Adrenal gland (tissue), 12 donors: ENCODE results near the gene SPATA19. TPM values are rescaled to one million over a fixed set of nuclear protein-coding genes. Genes with fewer than 3 reads are reported as not detected.

Experiments
- DNase-seq, 7 donors: peaks; one replicate each; pipeline ENCODE4 v3.0.0-alpha.2; 2019 to 2020
- H3K27ac ChIP-seq, 5 donors: fragments of 200-600 bp; sonication (generic) in 4 of 5; 1 replicate in 3 of 5; 2 replicates in 2 of 5; pipeline versions ENCODE4 v1.5.1 to v1.8.0; 2016 to 2020; ENCODE audit warnings: mild to moderate bottlenecking in 1 of 5
- H3K27me3 ChIP-seq: fragments of 200-600 bp; 2 replicates; pipeline ENCODE4 v1.8.0; 2021
- H3K36me3 ChIP-seq, 2 donors: fragments of 200-600 bp; replicated peaks in 1 of 2; 1 replicate in 1 of 2; 2 replicates in 1 of 2; pipeline versions ENCODE4 v1.5.1 to v1.8.0; 2018 to 2022
- H3K4me1 ChIP-seq, 2 donors: fragments of 200-600 bp; replicated peaks in 1 of 2; 1 replicate in 1 of 2; 2 replicates in 1 of 2; pipeline versions ENCODE4 v1.5.1 to v1.8.0; 2018 to 2021
- H3K4me3 ChIP-seq, 4 donors: fragments of 200-600 bp; sonication (generic) in 3 of 4; one replicate each; pipeline ENCODE4 v1.5.1; 2016 to 2018
- H3K9me3 ChIP-seq, 3 donors: fragments of 200-600 bp; sonication (generic) in 1 of 3; replicated peaks in 1 of 3; 1 replicate in 2 of 3; 2 replicates in 1 of 3; pipeline versions ENCODE4 v1.5.1 to v1.8.0; 2016 to 2021
- CTCF ChIP-seq, 6 experiments: fragments of 450-650 bp in 4 of 6; fragments of 200-600 bp in 2 of 6; sonication (generic) in 1 of 6; IDR thresholded peaks; 1 replicate in 5 of 6; 2 replicates in 1 of 6; pipeline versions ENCODE4 v1.5.1 to v1.8.0; 2016 to 2021; ENCODE audit warnings: antibody characterized with exemption in 6 of 6, mild to moderate bottlenecking in 2 of 6, moderate library complexity in 1 of 6
- POLR2A ChIP-seq, 2 donors: fragments of 450-650 bp; IDR thresholded peaks; one replicate each; pipeline ENCODE4 v1.6.1; 2017; ENCODE audit warnings: antibody characterized with exemption in 2 of 2, mild to moderate bottlenecking in 2 of 2, moderate library complexity in 1 of 2
- WGBS, 4 donors: extraction: QIAGEN DNeasy Blood & Tissue Kit in 2 of 4; methylation state at CpG; one replicate each; pipeline versions ENCODE4 v1.1.5 to v1.1.7; 2013 to 2017; 5-methylcytosine and 5-hydroxymethylcytosine counted together
- intact Hi-C, 2 donors: fragments of 100-400 bp; cut with DNase I; formaldehyde crosslinking; loops; one replicate each; pipeline versions ENCODE4 v1.14.1 to v1.15.0; 2022 to 2023
- polyA plus RNA-seq, 3 donors: library from polyadenylated mRNA; stranded (reverse); fragments of 200-250 nt in 2 of 3; fragments of 350-450 nt in 1 of 3; fragmentation: Illumina TruSeq in 1 of 3; extraction: RNeasy Lipid Tissue Mini Kit (QIAGEN cat#74804) in 1 of 3; gene quantifications; one replicate each; pipeline ENCODE4 v1.2.3, GENCODE V29; 2013 to 2014
- total RNA-seq, 9 donors: library from RNA; depleted of rRNA in 4 of 9; stranded (reverse); fragments of >200 nt in 4 of 9; fragments of 120-200 nt in 1 of 9; fragmentation: NEBNext Ultra II Directional in 1 of 9; extraction: Animal tissue kit (Norgen Biotek cat#: 25700) in 1 of 9; gene quantifications; one replicate each; pipeline versions ENCODE4 v1.1.0 to v1.2.4, GENCODE V29; 2013 to 2023
- donor health status: healthy with polysubstance abuse.
- donor health status: Bipolar disorder and iron deficiency.
- donor health status: DM: yes; HTN: yes; CAD: no.
- donor health status: DM: no; HTN: no; CAD: no.
- donor health status: DM: no; HTN: no; CAD: no.
- donor health status: DM: yes; HTN: yes; CAD: no.

SPATA19 gene
- total and polyA plus RNA-seq, 12 donors, result not detected

- 45 to 63% (median 56%) methylated on average over 2 to 6 of the region's 6 CpGs for WGBS, 4 donors
- Histone ChIP-seq H3K27ac (no peak overlapping the region), H3K27me3 (no peaks in the 10 kb centered on the region), H3K4me3 (no peak overlapping the region), H3K4me1 (no peaks in the 10 kb centered on the region), H3K36me3 (no peaks in the 10 kb centered on the region), H3K9me3 (no peaks in the 10 kb centered on the region)
- TF ChIP-seq CTCF (IDR thresholded peaks at IDR 0.05), result no peak
- no peak for TF ChIP-seq POLR2A (IDR thresholded peaks at IDR 0.05)
- no peak for DNase-seq
- intact Hi-C loops, result no loop called here
These were observed 22.1 kb downstream of the SPATA19 start for GRCh38 chr11:133823211-133823610.

GRCh38 chr11:133821776-133822175, 23.5 kb downstream of the SPATA19 start:
- WGBS, 4 donors, result 43 to 45% (median 44%) methylated on average over 8 of the region's 8 CpGs
- TF ChIP-seq POLR2A (IDR thresholded peaks at IDR 0.05), result no peak
- TF ChIP-seq CTCF (IDR thresholded peaks at IDR 0.05), result peak in 5 of 6 experiments; percentile 23 to 43 (median 28)
- intact Hi-C loops, result no loop called here

GRCh38 chr11:133819746-133820315, 25.5 kb downstream of the SPATA19 start:
- no peak overlapping the region for H3K4me3 ChIP-seq
- no peak overlapping the region for H3K27ac ChIP-seq
- DNase-seq, result no peak
- H3K36me3 ChIP-seq, result no peaks in the 10 kb centered on the region
- 59 to 76% (median 70%) methylated on average over 4 to 6 of the region's 6 CpGs for WGBS, 4 donors
- TF ChIP-seq POLR2A (IDR thresholded peaks at IDR 0.05), result no peak
- no peak for TF ChIP-seq CTCF (IDR thresholded peaks at IDR 0.05)
- H3K9me3 ChIP-seq, result no peaks in the 10 kb centered on the region
- H3K4me1 ChIP-seq, result no peaks in the 10 kb centered on the region
- intact Hi-C loops, result no loop called here
- no peaks in the 10 kb centered on the region for H3K27me3 ChIP-seq

More at GRCh38 chr11:133821776-133822175, 23.5 kb downstream of the SPATA19 start:
- H3K9me3 ChIP-seq, result no peaks in the 10 kb centered on the region
- H3K4me3 ChIP-seq, result no peak overlapping the region
- DNase-seq, result peak in 5 of 7 donors; percentile 22 to 64 (median 40)
- H3K27ac ChIP-seq, result no peak overlapping the region
- H3K4me1 ChIP-seq, result no peaks in the 10 kb centered on the region
- H3K36me3 ChIP-seq, result no peaks in the 10 kb centered on the region
- no peaks in the 10 kb centered on the region for H3K27me3 ChIP-seq

GRCh38 chr11:133819114-133819513, 26.2 kb downstream of the SPATA19 start:
- Histone ChIP-seq H3K27ac (no peak overlapping the region), H3K9me3 (no peaks in the 10 kb centered on the region), H3K27me3 (no peaks in the 10 kb centered on the region), H3K36me3 (no peaks in the 10 kb centered on the region), H3K4me3 (no peak overlapping the region), H3K4me1 (no peaks in the 10 kb centered on the region)
- TF ChIP-seq POLR2A (IDR thresholded peaks at IDR 0.05) (no peak), CTCF (IDR thresholded peaks at IDR 0.05) (no peak)
- 79 to 90% (median 85%) methylated on average over 9 to 10 of the region's 10 CpGs for WGBS, 4 donors
- intact Hi-C loops, result no loop called here
- DNase-seq, result no peak
